Hepatocyte (in vitro differentiated cells): ENCODE data around the gene NUCB1. TPM values are rescaled to one million over a fixed set of nuclear protein-coding genes. Genes with fewer than 3 reads are reported as not detected.
"Not testable (repeated sequence)": the region's sequence is repeated elsewhere in the genome, so short reads cannot be mapped to it uniquely, and the experiment has no call there.

ENCODE experiments used
- DNase-seq: peaks from one replicate; pipeline ENCODE4 v3.0.0-alpha.2; 2016; ENCODE audit warnings: low spot score
- H2AFZ ChIP-seq: fragments of 200-600 bp; sonication (generic); 2 replicates; pipeline ENCODE4 v1.6.0; 2016; ENCODE audit warnings: antibody characterized with exemption, mild to moderate bottlenecking
- H3K27ac ChIP-seq: fragments of 200-600 bp; sonication (generic); 2 replicates; pipeline ENCODE4 v1.5.1; 2016; ENCODE audit warnings: mild to moderate bottlenecking
- H3K27me3 ChIP-seq: fragments of 200-600 bp; sonication (generic); 2 replicates; pipeline ENCODE4 v1.6.1; 2016
- H3K36me3 ChIP-seq: fragments of 200-600 bp; sonication (generic); replicated peaks from 2 replicates; pipeline ENCODE4 v1.5.1; 2016; ENCODE audit warnings: low read depth; ENCODE audit not compliant: insufficient read depth
- H3K4me1 ChIP-seq: fragments of 200-600 bp; sonication (generic); 2 replicates; pipeline ENCODE4 v1.5.1; 2016; ENCODE audit warnings: mild to moderate bottlenecking, moderate library complexity; ENCODE audit not compliant: insufficient read depth
- H3K4me2 ChIP-seq: fragments of 200-600 bp; sonication (generic); 2 replicates; pipeline ENCODE4 v1.6.0; 2016
- H3K4me3 ChIP-seq: fragments of 200-600 bp; sonication (generic); 2 replicates; pipeline ENCODE4 v1.5.1; 2016; ENCODE audit warnings: mild to moderate bottlenecking
- H3K79me2 ChIP-seq: fragments of 200-600 bp; sonication (generic); 2 replicates; pipeline ENCODE4 v1.6.0; 2017; ENCODE audit warnings: mild to moderate bottlenecking
- H3K9me2 ChIP-seq: fragments of 200-600 bp; sonication (generic); replicated peaks from 2 replicates; pipeline ENCODE4 v1.6.0; 2017; ENCODE audit warnings: mild to moderate bottlenecking; ENCODE audit not compliant: insufficient read depth
- H3K9me3 ChIP-seq: fragments of 200-600 bp; sonication (generic); 2 replicates; pipeline ENCODE4 v1.5.1; 2016; ENCODE audit warnings: low read depth, mild to moderate bottlenecking
- H4K20me1 ChIP-seq: fragments of 200-600 bp; sonication (generic); 2 replicates; pipeline ENCODE4 v1.6.0; 2016; ENCODE audit warnings: mild to moderate bottlenecking; ENCODE audit not compliant: insufficient read depth, poor library complexity, severe bottlenecking
- EZH2 ChIP-seq: fragments of 200-600 bp; sonication (generic); IDR thresholded peaks from 2 replicates; pipeline ENCODE4 v1.6.1; 2016; ENCODE audit warnings: antibody characterized with exemption, mild to moderate bottlenecking, borderline replicate concordance
- EZH2phosphoT487 ChIP-seq: fragments of 200-600 bp; sonication (generic); IDR thresholded peaks from one replicate; pipeline ENCODE4 v1.6.1; 2018; ENCODE audit warnings: antibody characterized with exemption, mild to moderate bottlenecking, low read depth, moderate library complexity; ENCODE audit not compliant: unreplicated experiment, severe bottlenecking
- WGBS: methylation state at CpG from one replicate; pipeline ENCODE4 v1.1.6; 2016; ENCODE audit warnings: low lambda C conversion rate; ENCODE audit errors: missing lambda C conversion rate; 5-methylcytosine and 5-hydroxymethylcytosine counted together
- polyA plus RNA-seq: library from polyadenylated mRNA; unstranded; fragments of >200 nt; fragmentation: Nextera tagmentation; extraction: Ambion mirVana; gene quantifications from 2 replicates; pipeline ENCODE4 v1.2.1, GENCODE V29; 2016
- total RNA-seq: library from RNA; depleted of rRNA; stranded (reverse); fragments of >200 nt; gene quantifications from 2 replicates; pipeline ENCODE4 v1.2.3, GENCODE V29; 2014
- TF ChIP-seq, protein P1 (sequence below): fragments of 200-600 bp; sonication (generic); IDR thresholded peaks from 2 replicates; pipeline ENCODE4 v1.5.1; 2016; ENCODE audit warnings: antibody characterized with exemption, mild to moderate bottlenecking; ENCODE audit not compliant: poor library complexity

NUCB1 gene
- total and polyA plus RNA-seq, 2 experiments from 2014 or later, result 283 to 339 TPM

DNA sequence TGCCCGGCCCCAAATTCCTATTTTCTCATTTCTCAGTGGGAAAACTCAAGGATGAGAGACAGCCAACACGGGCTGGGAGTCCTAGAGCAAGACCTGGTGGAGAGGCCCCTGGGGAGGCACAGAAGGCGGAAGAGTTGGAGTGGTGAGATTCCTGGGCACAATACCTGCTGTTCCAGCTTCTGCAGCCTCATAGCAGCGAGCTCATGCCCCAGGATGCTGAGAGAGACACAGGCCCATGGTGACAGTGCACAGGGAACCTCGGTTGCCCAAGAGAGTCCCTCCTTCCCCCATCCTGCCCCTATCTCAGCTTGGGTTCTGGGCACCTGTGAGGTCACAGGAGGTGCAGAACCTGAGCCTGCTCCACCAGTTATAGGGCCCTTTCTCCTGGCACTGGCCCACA lies 2.9 kb upstream of the NUCB1 start:
- Histone ChIP-seq H2AFZ (no peak overlapping the region), H3K9me2 (no peaks in the 10 kb centered on the region), H3K4me3 (no peak overlapping the region), H3K4me1 (peaks cover 13% of the 10 kb centered on the region), H3K27me3 (no peaks in the 10 kb centered on the region), H3K79me2 (peaks cover 19% of the 10 kb centered on the region), H3K9me3 (no peaks in the 10 kb centered on the region), H3K27ac (no peak overlapping the region), H4K20me1 (no peaks in the 10 kb centered on the region), H3K36me3 (no peaks in the 10 kb centered on the region), H3K4me2 (no peak overlapping the region)
- no peak for TF ChIP-seq EZH2
- no peak for TF ChIP-seq EZH2phosphoT487
- TF ChIP-seq, protein P1, sequence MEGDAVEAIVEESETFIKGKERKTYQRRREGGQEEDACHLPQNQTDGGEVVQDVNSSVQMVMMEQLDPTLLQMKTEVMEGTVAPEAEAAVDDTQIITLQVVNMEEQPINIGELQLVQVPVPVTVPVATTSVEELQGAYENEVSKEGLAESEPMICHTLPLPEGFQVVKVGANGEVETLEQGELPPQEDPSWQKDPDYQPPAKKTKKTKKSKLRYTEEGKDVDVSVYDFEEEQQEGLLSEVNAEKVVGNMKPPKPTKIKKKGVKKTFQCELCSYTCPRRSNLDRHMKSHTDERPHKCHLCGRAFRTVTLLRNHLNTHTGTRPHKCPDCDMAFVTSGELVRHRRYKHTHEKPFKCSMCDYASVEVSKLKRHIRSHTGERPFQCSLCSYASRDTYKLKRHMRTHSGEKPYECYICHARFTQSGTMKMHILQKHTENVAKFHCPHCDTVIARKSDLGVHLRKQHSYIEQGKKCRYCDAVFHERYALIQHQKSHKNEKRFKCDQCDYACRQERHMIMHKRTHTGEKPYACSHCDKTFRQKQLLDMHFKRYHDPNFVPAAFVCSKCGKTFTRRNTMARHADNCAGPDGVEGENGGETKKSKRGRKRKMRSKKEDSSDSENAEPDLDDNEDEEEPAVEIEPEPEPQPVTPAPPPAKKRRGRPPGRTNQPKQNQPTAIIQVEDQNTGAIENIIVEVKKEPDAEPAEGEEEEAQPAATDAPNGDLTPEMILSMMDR, result no peak
- no peak for DNase-seq
- 87% methylated on average over 5 of the region's 5 CpGs for WGBS

DNA sequence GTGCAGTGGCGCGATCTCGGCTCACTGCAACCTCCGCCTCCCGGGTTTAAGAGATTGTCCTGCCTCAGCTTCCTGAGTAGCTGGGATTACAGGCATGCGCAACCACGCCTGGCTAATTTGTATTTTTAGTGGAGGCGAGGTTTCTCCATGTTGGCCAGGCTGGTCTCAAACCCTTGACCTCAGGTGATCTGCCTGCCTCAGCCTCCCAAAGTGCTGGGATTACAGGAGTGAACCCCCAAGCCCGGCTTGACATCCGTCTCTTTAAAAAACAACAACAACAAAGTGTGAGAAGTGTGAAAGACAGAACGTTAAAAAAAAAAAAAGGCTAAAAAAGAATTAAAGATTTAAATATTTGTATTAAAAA lies 744 bp upstream of the NUCB1 start:
- not testable (repeated sequence) for DNase-seq, H3K9me2 ChIP-seq, H3K36me3 ChIP-seq, H3K4me3 ChIP-seq, H3K27me3 ChIP-seq, H4K20me1 ChIP-seq, H3K9me3 ChIP-seq
- Histone ChIP-seq H3K4me1 (peaks cover 13% of the 10 kb centered on the region), H3K4me2 (peak overlapping the region; percentile 76), H3K27ac (peak overlapping the region; percentile 62), H2AFZ (peak overlapping the region; percentile 65), H3K79me2 (peaks cover 29% of the 10 kb centered on the region)
- WGBS, result 78% methylated on average over 11 of the region's 11 CpGs

DNA sequence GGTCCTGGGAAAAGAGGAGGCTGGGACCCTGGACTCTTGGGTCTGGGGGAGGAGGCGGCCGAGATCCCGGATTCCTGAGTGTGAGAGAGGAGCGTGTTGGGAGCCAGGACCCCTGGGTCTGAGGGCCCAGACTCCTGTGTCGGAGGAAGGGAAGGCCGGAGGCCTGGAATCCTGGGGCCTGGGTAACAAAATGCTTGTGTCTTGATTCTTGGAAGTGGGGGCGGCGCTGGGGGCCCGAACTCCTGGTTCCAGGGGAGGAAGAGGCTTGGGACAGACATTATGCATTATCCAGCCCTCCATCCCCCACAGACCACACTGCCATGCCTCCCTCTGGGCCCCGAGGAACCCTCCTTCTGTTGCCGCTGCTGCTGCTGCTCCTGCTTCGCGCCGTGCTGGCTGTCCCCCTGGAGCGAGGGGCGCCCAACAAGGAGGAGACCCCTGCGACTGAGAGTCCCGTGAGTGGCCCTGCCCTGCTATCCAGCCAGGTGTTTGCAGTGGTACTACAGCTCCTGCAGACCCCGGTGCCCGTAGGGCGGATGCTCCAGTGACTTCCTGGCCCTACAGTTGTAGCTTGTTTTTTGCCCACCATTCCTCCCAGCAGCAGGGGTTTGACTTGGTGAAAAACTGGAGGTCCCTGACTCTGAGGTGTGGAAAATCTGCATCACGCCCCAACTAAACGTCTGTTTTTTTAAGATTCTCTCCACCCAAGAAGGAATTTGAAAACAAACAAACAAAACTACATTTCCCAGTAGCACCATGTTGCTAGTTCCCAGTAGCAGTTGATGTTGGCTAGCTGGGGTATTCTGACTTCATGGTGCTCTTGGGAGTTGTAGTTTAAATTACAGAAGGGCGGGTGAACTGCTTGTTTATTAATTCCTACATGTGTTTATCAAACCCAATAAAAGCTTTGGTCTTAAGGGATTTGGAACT lies 630 bp downstream of the NUCB1 start:
- no peak for TF ChIP-seq EZH2
- TF ChIP-seq, protein P1, result no peak
- no peak for TF ChIP-seq EZH2phosphoT487
- peak overlapping the region; percentile 13 for H2AFZ ChIP-seq
- no peaks in the 10 kb centered on the region for H3K9me3 ChIP-seq

DNA sequence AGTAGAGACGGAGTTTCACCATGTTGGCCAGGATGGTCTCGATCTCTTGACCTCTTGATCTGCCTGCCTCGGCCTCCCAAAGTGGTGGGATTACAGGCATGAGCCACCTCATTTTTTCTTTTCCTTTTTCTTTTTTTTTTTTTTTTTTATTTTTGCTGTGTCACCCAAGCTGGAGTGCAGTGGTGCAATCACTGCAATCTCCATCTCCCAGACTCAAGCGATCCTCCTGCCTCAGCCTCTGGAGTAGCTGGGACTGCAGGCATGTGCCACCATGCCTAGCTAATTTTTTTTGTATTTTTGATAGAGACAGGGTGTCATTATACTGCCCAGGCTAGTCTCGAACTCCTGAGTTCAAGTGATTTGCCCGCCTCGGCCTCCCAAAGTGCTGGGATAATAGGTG lies 2.2 kb downstream of the NUCB1 start:
- not testable (repeated sequence) for H2AFZ ChIP-seq, H3K9me3 ChIP-seq, H3K9me2 ChIP-seq, H3K36me3 ChIP-seq, H3K27ac ChIP-seq, H3K4me3 ChIP-seq, H3K27me3 ChIP-seq, DNase-seq, H4K20me1 ChIP-seq
- Histone ChIP-seq H3K4me1 (peaks cover 13% of the 10 kb centered on the region), H3K79me2 (peaks cover 29% of the 10 kb centered on the region), H3K4me2 (peak overlapping the region; percentile 12)
- 97% methylated on average over 7 of the region's 7 CpGs for WGBS

More for the DNA sequence above, 630 bp downstream of the NUCB1 start:
- WGBS, result 33% methylated on average over 21 of the region's 24 CpGs
- peaks cover 13% of the 10 kb centered on the region for H3K4me1 ChIP-seq
- DNase-seq, result no peak
- H3K4me2 ChIP-seq, result peak overlapping the region; percentile 94
- H3K36me3 ChIP-seq, result no peaks in the 10 kb centered on the region
- H4K20me1 ChIP-seq, result no peaks in the 10 kb centered on the region
- H3K9me2 ChIP-seq, result no peaks in the 10 kb centered on the region
- H3K79me2 ChIP-seq, result peaks cover 29% of the 10 kb centered on the region
- peak overlapping the region; percentile 66 for H3K27ac ChIP-seq
- H3K4me3 ChIP-seq, result peak overlapping the region; percentile 54
- no peaks in the 10 kb centered on the region for H3K27me3 ChIP-seq

GRCh38 chr19:48903788-48904187 lies 3.7 kb downstream of the NUCB1 start:
- not testable (repeated sequence) for H3K9me3 ChIP-seq, H2AFZ ChIP-seq, H3K27me3 ChIP-seq, H3K4me3 ChIP-seq, H3K4me2 ChIP-seq, H4K20me1 ChIP-seq, DNase-seq, H3K27ac ChIP-seq, H3K9me2 ChIP-seq, H3K36me3 ChIP-seq
- Histone ChIP-seq H3K4me1 (peaks cover 13% of the 10 kb centered on the region), H3K79me2 (peaks cover 29% of the 10 kb centered on the region)
